GM19328 (cell line): ENCODE data around the gene KCNN4.

Source experiments
- ATAC-seq: cut with Tn5 transposase; IDR thresholded peaks from one replicate; pipeline ENCODE4 v1.9.1; 2021; ENCODE audit warnings: mild to moderate bottlenecking, moderate library complexity; ENCODE audit not compliant: unreplicated experiment

KCNN4 gene

DNA sequence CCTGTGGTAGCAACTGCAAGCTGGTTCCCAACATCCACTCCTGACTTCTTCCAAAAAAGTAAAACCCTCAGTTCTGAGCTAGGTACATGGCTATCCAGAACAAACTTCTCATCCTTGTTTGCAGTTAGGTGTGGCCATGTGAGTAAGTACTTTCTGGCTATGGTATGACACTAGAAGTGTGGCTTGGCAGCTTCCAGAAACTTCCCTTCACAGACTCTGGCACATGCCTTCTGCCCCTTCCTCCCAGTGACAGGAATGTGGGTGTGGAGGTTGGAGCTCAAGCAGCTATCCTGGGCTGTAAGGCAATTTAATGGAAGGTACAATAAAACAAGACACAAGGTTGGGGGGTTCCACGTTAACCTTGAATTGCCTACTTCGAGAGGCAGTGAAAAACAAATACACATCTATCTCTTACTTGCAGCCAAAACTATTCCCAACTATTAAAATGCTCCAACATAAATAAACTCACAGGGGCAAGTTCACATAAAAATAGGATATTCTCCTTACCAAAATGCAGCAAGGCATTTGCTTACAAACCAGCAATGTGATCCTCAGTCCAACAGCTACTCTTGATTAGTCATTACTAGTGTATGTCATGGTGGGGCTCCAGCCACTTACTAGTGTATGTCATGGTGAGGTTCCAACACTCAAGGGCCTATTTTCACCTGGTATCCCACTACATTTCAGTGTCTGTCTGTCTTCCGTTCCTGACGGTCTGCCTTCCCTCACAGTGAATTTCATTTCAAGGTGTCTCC is 29.1 kb downstream of the KCNN4 start:
- ATAC-seq = no peak

DNA sequence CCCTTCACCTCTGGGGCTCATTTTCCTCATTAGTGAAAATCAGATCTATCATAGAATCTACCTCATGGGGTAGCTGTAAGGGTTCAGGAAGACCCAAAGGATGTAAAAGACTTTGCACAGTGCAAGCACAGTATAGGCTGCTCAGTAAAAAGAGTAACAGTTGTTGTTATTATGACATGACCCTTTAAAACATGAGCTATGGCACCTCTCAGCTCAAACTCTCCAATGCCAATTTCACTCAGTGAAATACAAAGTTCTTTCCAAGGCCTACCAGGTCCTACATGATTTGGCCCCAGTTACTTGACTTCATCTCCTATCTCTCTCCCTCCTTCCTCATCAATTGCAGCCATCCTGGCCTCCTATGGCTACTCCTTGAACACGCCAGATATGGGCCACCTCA is 30.9 kb downstream of the KCNN4 start:
- no peak for ATAC-seq

DNA sequence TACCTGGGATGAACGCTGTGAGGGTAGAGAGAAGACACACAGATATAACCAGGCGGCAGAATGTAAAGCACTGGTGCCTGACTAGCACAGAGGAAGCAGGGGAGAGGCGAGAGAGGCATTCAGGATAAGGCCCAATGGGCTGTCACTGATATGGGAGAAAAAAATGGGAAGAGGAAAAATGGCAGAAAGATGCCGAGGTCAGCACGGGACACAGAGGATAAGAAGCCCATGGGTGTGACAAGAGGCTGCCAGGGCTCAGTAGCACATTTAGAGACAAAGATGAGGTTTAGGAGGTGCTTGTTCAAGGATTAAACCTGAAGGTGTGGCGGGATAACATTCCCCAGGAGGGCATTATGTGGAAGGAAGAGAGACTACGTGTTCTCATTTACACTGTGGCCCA is 31.6 kb downstream of the KCNN4 start:
- ATAC-seq = no peak

GRCh38 chr19:43748685-43749084 is 32.1 kb downstream of the KCNN4 start:
- no peak for ATAC-seq

DNA sequence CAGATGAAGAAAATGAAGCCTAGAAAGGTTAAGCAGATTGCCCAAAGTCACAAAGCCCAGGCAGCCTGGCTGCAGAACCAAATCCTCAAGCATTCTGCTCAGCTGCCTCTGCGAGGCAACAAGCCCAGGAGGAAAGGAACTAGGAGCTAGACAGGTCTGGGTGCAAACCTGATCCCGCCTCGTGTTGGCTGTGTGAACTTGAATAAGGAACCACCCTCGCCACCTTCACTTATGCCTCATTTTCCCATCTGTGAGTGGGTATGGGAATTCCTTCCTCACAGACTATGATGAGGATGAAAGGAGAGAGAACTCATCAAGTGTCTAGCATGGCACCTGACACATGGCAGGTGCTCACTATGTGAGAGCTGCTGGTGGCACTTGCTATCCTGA is 32.6 kb downstream of the KCNN4 start:
- no peak for ATAC-seq

DNA sequence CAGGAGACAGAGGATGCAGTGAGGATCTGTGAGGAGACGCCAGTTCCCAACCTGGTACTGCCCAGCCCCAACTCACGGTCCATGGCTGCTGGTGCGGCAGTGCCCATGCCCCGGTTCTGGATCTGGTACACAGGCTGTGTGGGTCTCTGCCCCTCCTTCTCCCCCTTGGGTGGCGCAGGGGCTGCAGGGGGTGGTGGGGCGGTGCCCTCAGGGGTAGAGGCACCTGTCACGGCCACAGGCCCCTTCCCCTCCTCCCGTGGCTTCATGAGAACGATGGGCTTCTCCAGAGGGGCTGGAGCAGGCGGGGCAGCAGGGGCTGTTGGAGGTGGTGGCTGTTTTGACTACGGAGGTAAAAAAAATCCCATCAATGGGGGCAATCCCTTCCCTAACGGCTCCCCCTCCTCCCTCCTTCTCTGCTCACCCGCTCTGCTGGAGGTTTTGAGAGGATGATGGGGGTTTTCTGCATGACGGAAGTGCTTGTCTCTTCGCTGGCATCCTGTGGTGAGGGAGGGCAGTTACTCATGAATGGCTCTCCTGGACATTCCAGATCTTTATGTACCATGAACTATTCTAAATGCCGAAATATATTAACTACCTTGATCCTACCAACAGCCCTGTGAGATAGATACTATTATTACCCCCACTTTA is 33.1 kb downstream of the KCNN4 start:
- no peak for ATAC-seq

- no peak for ATAC-seq
Measured at GRCh38 chr19:43743059-43743458, 37.7 kb downstream of the KCNN4 start.

DNA sequence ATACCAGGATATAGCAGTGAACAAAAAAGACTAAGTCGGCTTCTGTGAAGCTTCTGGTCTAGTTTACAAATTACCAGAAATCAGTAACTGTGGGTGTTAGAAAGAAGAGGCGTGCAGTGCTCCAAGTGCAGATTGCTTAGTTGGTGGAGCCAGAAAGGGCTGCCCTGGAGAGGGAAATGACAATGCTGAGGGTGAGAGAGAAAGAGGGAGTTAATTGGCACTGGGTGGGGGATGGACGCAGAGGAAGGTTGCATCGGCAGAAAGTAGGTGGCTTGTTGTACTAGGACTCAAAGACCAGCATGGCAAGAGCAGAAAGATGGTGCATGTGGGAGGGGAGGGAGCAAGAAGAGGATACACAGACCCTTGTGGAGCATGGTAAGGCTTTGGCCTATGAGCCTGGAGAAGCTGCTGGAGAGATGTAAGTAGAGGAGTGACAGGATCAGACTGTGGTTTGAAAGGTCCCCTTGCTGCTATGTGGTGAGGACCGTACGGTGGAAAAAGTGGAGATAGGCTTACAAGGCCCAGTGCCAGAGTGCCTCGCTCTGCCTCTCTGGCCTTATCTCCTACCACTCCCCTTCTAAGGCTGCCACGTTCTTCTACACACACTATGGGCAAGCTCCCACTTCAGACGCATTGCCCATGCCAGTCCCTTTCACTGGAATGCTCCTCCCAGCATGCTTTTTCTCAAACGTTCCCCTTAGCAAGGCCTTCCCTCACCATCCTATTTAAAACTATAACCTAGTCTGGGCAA is 39.5 kb downstream of the KCNN4 start:
- no peak for ATAC-seq

GRCh38 chr19:43739439-43740235 is 41.1 kb downstream of the KCNN4 start:
- ATAC-seq = no peak

- no peak for ATAC-seq
Measured at GRCh38 chr19:43738780-43739211, 42.0 kb downstream of the KCNN4 start.

GRCh38 chr19:43735957-43736356 is 44.8 kb downstream of the KCNN4 start:
- ATAC-seq = no peak

- ATAC-seq = no peak
Measured at GRCh38 chr19:43735013-43735412, 45.8 kb downstream of the KCNN4 start.

- no peak for ATAC-seq
Measured at GRCh38 chr19:43731846-43732245, 48.9 kb downstream of the KCNN4 start.

DNA sequence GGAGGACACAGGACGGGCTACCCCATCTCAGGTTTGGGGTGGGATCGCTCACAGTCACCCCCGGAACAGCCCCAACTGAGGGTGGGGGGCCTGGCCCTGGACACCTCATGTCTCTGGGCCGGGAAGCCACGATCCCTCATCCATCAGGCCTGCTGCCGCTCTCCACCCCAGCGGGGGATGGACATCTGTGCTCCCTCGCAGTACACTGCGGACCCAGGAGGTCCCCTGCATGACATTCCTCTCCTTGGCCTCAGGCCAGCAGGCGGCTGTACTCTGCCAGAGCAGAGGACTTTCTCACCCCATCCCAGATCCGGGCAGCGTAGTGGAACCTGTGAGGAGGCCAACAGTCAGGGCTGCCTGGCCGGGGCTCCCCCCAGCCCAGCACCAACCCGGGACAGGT is 49.4 kb downstream of the KCNN4 start:
- no peak for ATAC-seq

DNA sequence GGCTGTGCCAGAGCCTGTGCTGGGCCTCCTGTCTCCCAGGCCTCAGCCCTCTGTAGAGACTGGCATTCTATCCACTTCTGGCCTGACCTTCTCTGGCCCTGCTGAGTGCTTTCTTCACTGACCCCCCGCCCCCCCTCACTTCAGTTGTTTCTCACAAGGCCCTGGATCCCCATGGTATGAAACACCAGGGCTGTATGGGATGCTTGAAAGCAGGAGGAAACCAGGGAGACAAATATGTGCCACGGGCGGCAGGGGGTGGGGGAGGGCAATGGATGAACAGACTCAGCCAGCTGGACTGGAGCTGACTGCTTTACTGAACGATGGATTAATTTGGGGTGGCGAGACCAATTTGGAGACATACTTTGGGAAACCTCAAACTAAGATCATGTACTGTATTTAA is 50.9 kb downstream of the KCNN4 start:
- no peak for ATAC-seq

DNA sequence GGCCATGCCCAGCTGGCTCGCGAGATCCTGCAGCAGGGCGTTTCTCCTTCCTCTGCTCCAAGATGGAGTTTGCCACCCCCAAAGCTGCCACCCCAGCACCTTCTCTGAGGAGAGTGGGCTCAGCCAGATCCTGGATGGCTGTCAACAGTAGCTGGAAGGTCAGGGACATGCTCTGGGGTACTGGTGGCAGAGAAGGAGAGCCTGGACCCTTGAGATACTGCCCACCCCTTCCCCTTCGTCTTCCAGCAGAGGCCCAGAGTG is 53.2 kb downstream of the KCNN4 start:
- ATAC-seq = no peak

GRCh38 chr19:43726736-43727592 is 53.8 kb downstream of the KCNN4 start:
- ATAC-seq = no peak

DNA sequence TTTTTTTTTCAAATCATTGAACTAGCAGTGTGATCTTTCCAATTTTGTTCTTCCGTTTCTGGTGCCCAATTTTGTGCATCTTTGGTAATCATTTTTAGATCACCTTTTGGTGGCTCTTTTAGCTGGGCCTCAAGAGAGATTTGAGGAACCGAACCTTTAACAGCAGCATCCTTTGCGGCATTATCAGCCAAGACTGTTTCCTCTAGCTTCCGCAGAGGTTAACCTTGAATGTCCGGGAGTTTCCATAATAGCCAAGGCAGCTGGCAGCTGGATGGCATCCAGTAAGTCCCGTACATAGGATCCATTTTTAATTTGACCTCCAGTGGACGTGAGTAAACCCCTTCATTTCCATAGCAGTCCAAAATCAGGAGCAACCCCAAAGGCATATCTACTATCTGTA is 55.3 kb downstream of the KCNN4 start:
- ATAC-seq = no peak

GRCh38 chr19:43724896-43725295 is 55.9 kb downstream of the KCNN4 start:
- ATAC-seq = no peak

DNA sequence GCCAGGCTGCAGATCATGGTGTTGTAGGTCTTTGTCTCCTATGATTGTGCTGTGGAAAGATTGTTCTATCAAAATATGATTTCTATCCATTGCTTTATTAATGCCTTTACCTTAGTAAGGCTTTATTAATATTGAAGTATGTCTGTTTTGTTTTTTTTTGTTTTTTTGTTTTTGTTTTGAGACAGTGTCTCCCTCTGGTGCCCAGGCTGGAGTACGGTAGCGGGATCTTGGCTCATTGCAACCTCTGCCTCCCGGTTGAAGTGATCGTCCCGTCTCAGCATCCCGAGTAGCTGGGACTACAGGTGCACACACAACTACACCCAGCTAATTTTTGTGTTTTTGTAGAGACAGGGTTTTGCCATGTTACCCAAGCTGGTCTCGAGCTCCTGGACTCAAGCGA is 57.2 kb downstream of the KCNN4 start:
- ATAC-seq = no peak
